ENCODE measurements around the gene GRHL1. TPM values are rescaled to one million over a fixed set of nuclear protein-coding genes. Genes with fewer than 3 reads are reported as not detected.

The GRHL1 gene
- total and polyA plus RNA-seq, 7 experiments from 2014 or later = 0.19 to 1.3 (median 0.48) TPM; not detected in 1

GRCh38 chr2:10042301-10043161 lies 91.0 kb downstream of the GRHL1 start:
- H3K27me3 Mint-ChIP-seq = peaks cover 0 to 31% (median 0%) of the 10 kb centered on the region in 5 donors
- CTCF ChIA-PET = interaction anchor here (1.3 kb wide), 1 partner anchor 58 kb away, joined by 5 read pairs; no protein-coding TSS in a partner anchor
- peak overlapping the region; percentile 87 to 95 (median 92) for H3K27ac Mint-ChIP-seq
- H3K4me3 Mint-ChIP-seq = peak overlapping the region; percentile 83 to 94 (median 89)
- POLR2A ChIA-PET = interaction anchor here (1.1 to 1.3 kb wide), 2 partner anchors 14 to 199 kb away, joined by 3 to 7 read pairs; partner anchors contain the start of gene TAF1B
- Histone ChIP-seq H3K36me3 (ENCODE audit: control insufficient read depth in 2 of 3, insufficient read depth in 3 of 3, low read length in 3 of 3) (peaks cover 0 to 4% (median 0%) of the 10 kb centered on the region in 3 experiments), H3K4me1 (ENCODE audit: control insufficient read depth in 2 of 2, insufficient read depth in 2 of 2, low read length in 2 of 2) (peaks cover 6% of the 10 kb centered on the region in 2 donors), H3K27me3 (ENCODE audit: control insufficient read depth in 2 of 2, insufficient read depth in 2 of 2, low read length in 2 of 2) (no peaks in the 10 kb centered on the region), H3K4me3 (ENCODE audit: low read length) (peak overlapping the region; percentile 53), H3K27ac (ENCODE audit: low read depth, low read length) (peak overlapping the region; percentile 67), H3K9me3 (ENCODE audit: control insufficient read depth in 2 of 3, low read length in 3 of 3) (no peaks in the 10 kb centered on the region)
- peak; percentile 36 to 58 (median 42) for DNase-seq
- intact Hi-C loops (cut with micrococcal nuclease) = loop anchor here (1.0 to 10.0 kb wide), 10 partner anchors 13 to 1205 kb away; partner anchors contain the start of genes TAF1B (in 2 of the 2), ADAM17 (in 1 of the 2), CPSF3 (in 1 of the 2) and HPCAL1 (in 1 of the 2)
- ATAC-seq = peak; percentile 0
- peaks cover 14 to 34% (median 29%) of the 10 kb centered on the region in 7 donors for H3K4me1 Mint-ChIP-seq
- peaks cover 0 to 9% (median 0%) of the 10 kb centered on the region in 5 donors for H3K36me3 Mint-ChIP-seq
- peaks cover 0 to 5% (median 0%) of the 10 kb centered on the region in 11 donors for H3K9me3 Mint-ChIP-seq

GRCh38 chr2:10043256-10043905 lies 91.9 kb downstream of the GRHL1 start, which contains the start of gene KLF11:
Gene KLF11 (plus strand): TSS chr2:10043550. CDS start chr2:10043717, 167 bp downstream.
- POLR2A ChIA-PET = interaction anchor here (1.1 to 1.6 kb wide), 3 partner anchors 14 to 200 kb away, joined by 3 to 7 read pairs (median 5); partner anchors contain the start of gene TAF1B
- Histone ChIP-seq H3K4me3 (ENCODE audit: low read length) (peak within 1 kb of the TSS; percentile 53), H3K4me1 (ENCODE audit: control insufficient read depth in 2 of 2, insufficient read depth in 2 of 2, low read length in 2 of 2) (peaks cover 6% of the 10 kb centered on the region in 2 donors), H3K27ac (ENCODE audit: low read depth, low read length) (peak within 1 kb of the TSS; percentile 76), H3K9me3 (ENCODE audit: control insufficient read depth in 2 of 3, low read length in 3 of 3) (no peaks in the 10 kb centered on the region), H3K27me3 (ENCODE audit: control insufficient read depth in 2 of 2, insufficient read depth in 2 of 2, low read length in 2 of 2) (no peaks in the 10 kb centered on the region), H3K36me3 (ENCODE audit: control insufficient read depth in 2 of 3, insufficient read depth in 3 of 3, low read length in 3 of 3) (peaks cover 0 to 12% (median 0%) of the 10 kb centered on the region in 3 experiments)
- Mint-ChIP-seq H3K27ac (peak within 1 kb of the TSS; percentile 87 to 95 (median 93)), H3K9me3 (peaks cover 0 to 5% (median 0%) of the 10 kb centered on the region in 11 donors), H3K36me3 (peaks cover 0 to 9% (median 3%) of the 10 kb centered on the region in 5 donors), H3K27me3 (peaks cover 0 to 31% (median 0%) of the 10 kb centered on the region in 5 donors), H3K4me1 (peaks cover 14 to 34% (median 29%) of the 10 kb centered on the region in 7 donors), H3K4me3 (peak within 1 kb of the TSS; percentile 83 to 94 (median 89))
- CTCF ChIA-PET = interaction anchor here (1.3 to 8.5 kb wide), 2 partner anchors 59 to 230 kb away, joined by 5 to 77 read pairs; no protein-coding TSS in a partner anchor
- DNase-seq (peak; percentile 61 to 83 (median 77)), ATAC-seq (peak; percentile 81)
- intact Hi-C loops (cut with micrococcal nuclease) = loop anchor here (1.0 to 10.0 kb wide), 10 partner anchors 14 to 1206 kb away; partner anchors contain the start of genes TAF1B (in 2 of the 2), ADAM17 (in 1 of the 2), CPSF3 (in 1 of the 2) and HPCAL1 (in 1 of the 2)

- Histone ChIP-seq H3K27me3 (ENCODE audit: control insufficient read depth in 2 of 2, insufficient read depth in 2 of 2, low read length in 2 of 2) (no peaks in the 10 kb centered on the region), H3K36me3 (ENCODE audit: control insufficient read depth in 2 of 3, insufficient read depth in 3 of 3, low read length in 3 of 3) (peaks cover 0 to 14% (median 0%) of the 10 kb centered on the region in 3 experiments), H3K4me1 (ENCODE audit: control insufficient read depth in 2 of 2, insufficient read depth in 2 of 2, low read length in 2 of 2) (peaks cover 6% of the 10 kb centered on the region in 2 donors), H3K27ac (ENCODE audit: low read depth, low read length) (peak overlapping the region; percentile 76), H3K4me3 (ENCODE audit: low read length) (peak overlapping the region; percentile 48), H3K9me3 (ENCODE audit: control insufficient read depth in 2 of 3, low read length in 3 of 3) (no peaks in the 10 kb centered on the region)
- H3K27ac Mint-ChIP-seq = peak overlapping the region; percentile 82 to 95 (median 88)
- DNase-seq (peak; percentile 79 to 93 (median 89)), ATAC-seq (peak; percentile 73)
- peak overlapping the region; percentile 76 to 89 (median 84) for H3K4me3 Mint-ChIP-seq
- peaks cover 0 to 9% (median 3%) of the 10 kb centered on the region in 5 donors for H3K36me3 Mint-ChIP-seq
- peaks cover 0 to 31% (median 0%) of the 10 kb centered on the region in 5 donors for H3K27me3 Mint-ChIP-seq
- H3K4me1 Mint-ChIP-seq = peaks cover 14 to 35% (median 29%) of the 10 kb centered on the region in 7 donors
- intact Hi-C loops (cut with micrococcal nuclease) = loop anchor here (1.0 to 10.0 kb wide), 15 partner anchors 15 to 1207 kb away; partner anchors contain the start of genes ADAM17 (in 2 of the 2), CPSF3 (in 2 of the 2), GRHL1 (in 2 of the 2) and ITGB1BP1 (in 2 of the 2)
- peaks cover 0 to 5% (median 0%) of the 10 kb centered on the region in 11 donors for H3K9me3 Mint-ChIP-seq
- POLR2A ChIA-PET = interaction anchor here (0.6 to 2.3 kb wide), 6 partner anchors 9 to 404 kb away, joined by 3 to 10 read pairs (median 3); partner anchors contain the start of genes ODC1 and TAF1B
- CTCF ChIA-PET = interaction anchor here (1.3 to 9.8 kb wide), 3 partner anchors 59 to 231 kb away, joined by 5 to 153 read pairs (median 77); no protein-coding TSS in a partner anchor
Observed at GRCh38 chr2:10043906-10044601, 92.6 kb downstream of the GRHL1 start.

- Histone ChIP-seq H3K4me1 (ENCODE audit: control insufficient read depth in 2 of 2, insufficient read depth in 2 of 2, low read length in 2 of 2) (peaks cover 6% of the 10 kb centered on the region in 2 donors), H3K4me3 (ENCODE audit: low read length) (no peak overlapping the region), H3K27me3 (ENCODE audit: control insufficient read depth in 2 of 2, insufficient read depth in 2 of 2, low read length in 2 of 2) (no peaks in the 10 kb centered on the region), H3K27ac (ENCODE audit: low read depth, low read length) (no peak overlapping the region), H3K36me3 (ENCODE audit: control insufficient read depth in 2 of 3, insufficient read depth in 3 of 3, low read length in 3 of 3) (peaks cover 0 to 14% (median 0%) of the 10 kb centered on the region in 3 experiments), H3K9me3 (ENCODE audit: control insufficient read depth in 2 of 3, low read length in 3 of 3) (no peaks in the 10 kb centered on the region)
- DNase-seq (no peak), ATAC-seq (no peak)
- intact Hi-C loops (cut with micrococcal nuclease) = loop anchor here in 1 of 2 donors (10.0 kb wide), 1 partner anchor 769 kb away; the partner anchor contains the start of gene PDIA6
- H3K27ac Mint-ChIP-seq = peak overlapping the region in 6 of 9 donors; percentile 8 to 94 (median 48)
- peaks cover 0 to 12% (median 8%) of the 10 kb centered on the region in 5 donors for H3K36me3 Mint-ChIP-seq
- ChIA-PET CTCF (interaction anchor here (1.1 to 9.8 kb wide), 6 partner anchors 40 to 256 kb away, joined by 3 to 153 read pairs (median 7); no protein-coding TSS in a partner anchor), POLR2A (interaction anchor here (2.3 kb wide), 1 partner anchor 62 kb away, joined by 10 read pairs; no protein-coding TSS in a partner anchor)
- peaks cover 0 to 5% (median 0%) of the 10 kb centered on the region in 11 donors for H3K9me3 Mint-ChIP-seq
- H3K27me3 Mint-ChIP-seq = peaks cover 0 to 22% (median 0%) of the 10 kb centered on the region in 5 donors
- peak overlapping the region in 8 of 10 donors; percentile 9 to 89 (median 48) for H3K4me3 Mint-ChIP-seq
- H3K4me1 Mint-ChIP-seq = peaks cover 14 to 35% (median 29%) of the 10 kb centered on the region in 7 donors
Observed at GRCh38 chr2:10045561-10046355, 94.3 kb downstream of the GRHL1 start.

Data from naive thymus-derived CD4-positive, alpha-beta T cell (primary cell).